Upper lobe of right lung (tissue), 1 donor: Measurements from ENCODE around the gene SEMA6A. TPM values are rescaled to one million over a fixed set of nuclear protein-coding genes. Genes with fewer than 3 reads are reported as not detected.

Experiments
- ATAC-seq: fragments of 200-7000 bp; cut with Tn5 transposase; one replicate; pipeline ENCODE4 v1.9.1; 2020; ENCODE audit warnings: mild to moderate bottlenecking, moderate library complexity
- DNase-seq: peaks from one replicate; pipeline ENCODE4 v3.0.0-alpha.2; 2020
- H3K27ac ChIP-seq: fragments of 200-600 bp; one replicate; pipeline ENCODE4 v1.8.0; 2022
- H3K27me3 ChIP-seq: fragments of 200-600 bp; one replicate; pipeline ENCODE4 v1.8.0; 2022; ENCODE audit warnings: mild to moderate bottlenecking
- H3K36me3 ChIP-seq: fragments of 200-600 bp; one replicate; pipeline ENCODE4 v1.8.0; 2022
- H3K4me1 ChIP-seq: fragments of 200-600 bp; one replicate; pipeline ENCODE4 v1.8.0; 2022
- H3K4me3 ChIP-seq: fragments of 200-600 bp; one replicate; pipeline ENCODE4 v1.8.0; 2022; ENCODE audit warnings: mild to moderate bottlenecking
- H3K9me3 ChIP-seq: fragments of 200-600 bp; one replicate; pipeline ENCODE4 v1.8.0; 2022
- intact Hi-C: fragments of 100-400 bp; cut with DNase I; formaldehyde crosslinking; loops from one replicate; pipeline ENCODE4 v1.11.0; 2022
- total RNA-seq: library from RNA; stranded (reverse); fragmentation: NEBNext Ultra II Directional; extraction: Animal tissue kit (Norgen Biotek cat#: 25700); gene quantifications from one replicate; pipeline ENCODE4 v1.2.1, GENCODE V29; 2021
- TF ChIP-seq, protein P1 (sequence below): fragments of 200-600 bp; IDR thresholded peaks from one replicate; pipeline ENCODE4 v1.8.0; 2022; ENCODE audit warnings: antibody characterized with exemption
- donor health status: DM: no; HTN: yes; CAD: no; lungs with severe emphysema.

The SEMA6A gene
- total RNA-seq, 1 donor from 2014 or later: 33.3 TPM

DNA sequence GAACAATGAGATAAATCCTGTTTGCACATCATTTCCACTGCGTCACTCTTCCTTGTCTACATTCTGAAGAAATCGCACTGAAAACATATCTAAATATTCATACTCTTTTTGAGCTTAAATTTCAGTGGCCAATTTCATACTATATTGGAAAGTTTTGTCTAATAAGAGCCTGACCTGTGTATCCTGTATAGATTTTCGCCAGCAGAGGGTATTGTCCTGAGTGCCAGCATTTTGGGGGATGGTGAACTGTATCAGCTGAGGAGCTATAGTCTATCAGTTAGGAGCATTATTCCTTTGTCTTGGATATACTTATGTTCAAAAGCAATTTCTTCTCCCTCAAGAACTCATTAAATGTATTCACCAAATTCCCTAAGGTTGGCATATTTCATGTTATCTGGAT lies 102.3 kb downstream of the SEMA6A start:
- H3K36me3 ChIP-seq: no peaks in the 10 kb centered on the region
- no peaks in the 10 kb centered on the region for H3K27me3 ChIP-seq
- no peak for ATAC-seq
- H3K27ac ChIP-seq: no peak overlapping the region
- intact Hi-C loops: no loop called here
- H3K4me1 ChIP-seq: no peaks in the 10 kb centered on the region
- DNase-seq: no peak
- no peak overlapping the region for H3K4me3 ChIP-seq
- TF ChIP-seq, protein P1, sequence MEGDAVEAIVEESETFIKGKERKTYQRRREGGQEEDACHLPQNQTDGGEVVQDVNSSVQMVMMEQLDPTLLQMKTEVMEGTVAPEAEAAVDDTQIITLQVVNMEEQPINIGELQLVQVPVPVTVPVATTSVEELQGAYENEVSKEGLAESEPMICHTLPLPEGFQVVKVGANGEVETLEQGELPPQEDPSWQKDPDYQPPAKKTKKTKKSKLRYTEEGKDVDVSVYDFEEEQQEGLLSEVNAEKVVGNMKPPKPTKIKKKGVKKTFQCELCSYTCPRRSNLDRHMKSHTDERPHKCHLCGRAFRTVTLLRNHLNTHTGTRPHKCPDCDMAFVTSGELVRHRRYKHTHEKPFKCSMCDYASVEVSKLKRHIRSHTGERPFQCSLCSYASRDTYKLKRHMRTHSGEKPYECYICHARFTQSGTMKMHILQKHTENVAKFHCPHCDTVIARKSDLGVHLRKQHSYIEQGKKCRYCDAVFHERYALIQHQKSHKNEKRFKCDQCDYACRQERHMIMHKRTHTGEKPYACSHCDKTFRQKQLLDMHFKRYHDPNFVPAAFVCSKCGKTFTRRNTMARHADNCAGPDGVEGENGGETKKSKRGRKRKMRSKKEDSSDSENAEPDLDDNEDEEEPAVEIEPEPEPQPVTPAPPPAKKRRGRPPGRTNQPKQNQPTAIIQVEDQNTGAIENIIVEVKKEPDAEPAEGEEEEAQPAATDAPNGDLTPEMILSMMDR: no peak
- H3K9me3 ChIP-seq: peaks cover 9% of the 10 kb centered on the region

DNA sequence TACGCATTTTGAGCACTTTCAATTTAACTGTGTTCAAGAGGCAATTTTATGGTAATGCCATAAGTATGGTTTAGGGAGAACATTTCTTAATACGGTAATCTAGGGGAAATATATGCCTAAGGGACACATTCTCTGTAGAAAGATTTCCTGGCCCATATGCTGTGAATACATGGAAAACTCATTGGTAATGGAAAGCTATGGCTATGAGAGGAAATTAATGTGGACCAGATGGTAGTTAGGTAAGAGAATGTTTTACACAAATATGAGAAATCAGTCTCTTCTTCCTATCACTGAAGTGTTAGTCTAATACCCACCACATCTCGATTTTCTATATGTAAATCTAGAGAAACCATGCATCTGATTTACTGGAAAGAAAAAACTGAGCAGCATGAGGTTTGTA lies 105.0 kb downstream of the SEMA6A start:
- Histone ChIP-seq H3K27me3 (no peaks in the 10 kb centered on the region), H3K4me3 (no peak overlapping the region), H3K4me1 (no peaks in the 10 kb centered on the region), H3K36me3 (no peaks in the 10 kb centered on the region), H3K27ac (no peak overlapping the region), H3K9me3 (no peaks in the 10 kb centered on the region)
- TF ChIP-seq, protein P1: no peak
- DNase-seq (no peak), ATAC-seq (no peak)
- intact Hi-C loops: no loop called here

DNA sequence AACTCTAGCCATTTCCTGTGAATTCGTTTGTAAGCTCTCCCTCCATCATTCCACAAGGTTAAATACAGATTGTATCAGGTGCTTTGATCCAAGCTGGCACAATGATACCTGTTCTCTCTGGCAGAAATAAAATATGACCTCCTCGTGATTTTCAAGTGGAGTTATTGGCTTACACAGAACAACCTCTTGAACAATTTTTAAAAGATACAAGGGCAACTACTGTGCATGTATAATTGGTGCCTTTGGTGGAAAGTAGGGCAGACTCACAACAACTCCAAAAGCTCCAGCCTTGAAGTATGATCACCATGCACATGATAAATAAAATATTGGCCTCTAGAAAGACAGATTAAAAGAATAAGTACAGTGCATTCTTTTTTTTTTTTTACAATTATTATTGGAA lies 106.0 kb downstream of the SEMA6A start:
- ATAC-seq (no peak), DNase-seq (no peak)
- TF ChIP-seq, protein P1: no peak
- H3K27ac ChIP-seq: no peak overlapping the region
- no peaks in the 10 kb centered on the region for H3K36me3 ChIP-seq
- intact Hi-C loops: no loop called here
- no peaks in the 10 kb centered on the region for H3K4me1 ChIP-seq
- no peak overlapping the region for H3K4me3 ChIP-seq
- H3K27me3 ChIP-seq: no peaks in the 10 kb centered on the region
- H3K9me3 ChIP-seq: no peaks in the 10 kb centered on the region

DNA sequence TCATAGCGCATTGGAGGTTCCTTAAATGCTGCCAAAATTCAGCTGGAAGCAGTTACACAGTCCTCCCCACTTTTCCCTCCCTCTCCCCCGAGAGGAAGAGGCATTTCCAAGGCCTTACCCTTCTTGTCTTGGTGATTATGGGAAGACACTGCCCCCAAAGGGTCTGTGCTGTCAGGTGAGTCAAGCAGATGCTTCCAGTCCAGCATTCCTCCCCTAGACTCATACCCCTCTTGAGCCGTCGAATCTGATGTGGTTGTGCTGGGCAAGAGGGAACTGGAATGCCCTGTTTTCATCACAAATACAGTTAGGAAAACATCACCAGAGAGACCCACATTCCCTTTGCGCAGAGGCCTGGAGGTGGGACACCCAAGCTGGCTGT lies 107.2 kb downstream of the SEMA6A start:
- no peak for DNase-seq
- Histone ChIP-seq H3K36me3 (no peaks in the 10 kb centered on the region), H3K27ac (no peak overlapping the region), H3K27me3 (no peaks in the 10 kb centered on the region), H3K4me1 (no peaks in the 10 kb centered on the region), H3K9me3 (no peaks in the 10 kb centered on the region), H3K4me3 (no peak overlapping the region)
- TF ChIP-seq, protein P1: no peak
- ATAC-seq: no peak
- intact Hi-C loops: no loop called here

DNA sequence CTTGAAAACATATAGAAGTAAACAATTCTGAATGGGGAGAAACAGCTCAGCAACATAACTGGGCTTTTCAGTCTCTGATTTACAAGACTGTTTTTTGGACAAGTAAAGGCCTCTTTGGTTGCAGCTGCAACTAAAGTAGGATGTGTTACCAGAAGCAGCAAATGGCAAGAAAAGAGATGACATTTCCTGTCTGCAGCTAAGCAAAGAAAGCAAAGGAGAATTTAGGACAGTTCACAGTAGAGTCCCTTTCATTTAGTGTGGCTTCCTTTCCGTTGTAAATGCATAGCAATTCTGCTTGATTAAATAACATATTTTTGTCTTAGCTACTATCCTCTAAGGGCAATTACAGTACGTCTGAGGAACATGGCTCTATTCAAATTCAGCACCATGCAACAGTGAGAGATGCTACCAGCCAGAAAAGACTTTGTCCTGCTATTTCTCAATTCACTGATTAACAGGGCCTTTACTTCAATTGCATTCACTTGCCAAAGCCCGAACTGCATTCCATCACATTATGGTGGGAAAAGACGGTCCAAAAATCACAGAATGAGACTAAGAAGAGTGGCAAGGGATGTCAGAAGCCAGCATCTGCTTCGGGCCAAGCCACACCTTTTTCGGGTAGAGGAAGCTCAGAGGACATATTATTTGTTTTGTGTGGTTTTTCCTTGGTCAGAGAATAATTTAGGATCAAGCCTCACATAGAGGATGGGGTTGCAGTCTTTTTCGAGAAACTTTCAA lies 107.7 kb downstream of the SEMA6A start:
- DNase-seq: no peak
- intact Hi-C loops: no loop called here
- H3K4me3 ChIP-seq: no peak overlapping the region
- H3K27me3 ChIP-seq: no peaks in the 10 kb centered on the region
- no peaks in the 10 kb centered on the region for H3K9me3 ChIP-seq
- no peak overlapping the region for H3K27ac ChIP-seq
- no peak for ATAC-seq
- TF ChIP-seq, protein P1: no peak
- no peaks in the 10 kb centered on the region for H3K36me3 ChIP-seq
- no peaks in the 10 kb centered on the region for H3K4me1 ChIP-seq

DNA sequence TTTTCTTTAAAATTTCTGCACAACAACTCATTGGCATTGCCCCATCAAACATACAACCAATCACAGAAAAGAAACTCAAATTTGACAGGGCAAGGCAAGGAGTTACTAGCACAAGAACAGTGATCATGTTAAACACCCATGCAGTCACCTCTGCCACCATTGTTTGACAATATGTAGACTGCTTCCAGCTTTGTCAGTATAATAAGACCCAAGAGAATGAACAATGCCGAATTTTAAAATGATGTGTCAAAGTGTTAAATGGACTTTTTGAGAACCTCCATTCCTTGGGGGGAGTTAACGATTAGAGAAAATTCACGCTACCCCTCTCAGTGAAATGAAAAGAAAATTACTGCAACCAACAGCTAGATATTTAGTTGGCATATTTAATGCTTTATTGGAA lies 109.2 kb downstream of the SEMA6A start:
- DNase-seq: no peak
- intact Hi-C loops: no loop called here
- H3K27me3 ChIP-seq: no peaks in the 10 kb centered on the region
- H3K4me3 ChIP-seq: no peak overlapping the region
- no peaks in the 10 kb centered on the region for H3K4me1 ChIP-seq
- H3K36me3 ChIP-seq: no peaks in the 10 kb centered on the region
- TF ChIP-seq, protein P1: no peak
- H3K27ac ChIP-seq: no peak overlapping the region
- no peak for ATAC-seq
- H3K9me3 ChIP-seq: no peaks in the 10 kb centered on the region
